NCI-H2107 treated with DMSO at 0.1 percent for 48 hours (cell line): ENCODE results near the gene ILDR1.
"Not testable (repeated sequence)": the region's sequence is repeated elsewhere in the genome, so short reads cannot be mapped to it uniquely, and the experiment has no call there.

Experiments
- DNase-seq: peaks from one replicate; lab custom pipeline; 2025; ENCODE audit not compliant: unreplicated experiment; lab: John Stamatoyannopoulos, UW

ILDR1 gene

DNA sequence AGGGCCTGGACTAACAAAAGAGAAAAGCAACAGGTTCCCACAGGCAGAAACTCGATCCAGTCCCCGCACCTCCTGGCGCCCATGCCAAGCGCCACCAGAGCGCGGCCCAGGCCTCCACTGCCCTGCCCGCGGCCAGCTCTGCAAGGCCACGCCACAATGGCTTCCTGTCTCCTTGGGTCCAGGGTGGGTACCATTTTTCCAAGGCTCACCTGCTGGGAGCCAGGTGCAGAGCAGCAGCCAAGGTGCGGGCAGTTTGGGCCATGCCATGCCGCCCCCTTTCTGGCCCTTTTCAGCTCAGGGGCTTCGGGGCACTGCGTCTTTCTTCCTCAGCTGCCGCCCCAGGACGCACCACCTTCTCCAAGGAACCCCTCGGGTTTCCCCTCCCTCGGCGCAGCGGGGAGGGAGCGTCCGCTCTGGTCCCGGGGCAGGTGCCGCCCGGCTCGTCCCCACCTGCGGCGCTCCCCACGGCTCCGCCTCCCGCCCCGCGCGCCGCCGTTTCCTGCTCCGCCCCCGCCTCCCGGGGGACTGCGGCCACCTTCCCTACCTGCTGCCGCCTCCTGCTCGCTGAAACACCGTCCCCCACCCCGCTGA, at the start of gene ILDR1:
Gene ILDR1, minus strand, starts transcription at position 437 of the 591 bp plus-strand sequence. Its CDS starts 170 bp downstream, at position 267.
- DNase-seq, result peak; percentile 87

- no peak for DNase-seq
Observed at GRCh38 chr3:122067588-122068240, 45.7 kb upstream of the ILDR1 start.

DNA sequence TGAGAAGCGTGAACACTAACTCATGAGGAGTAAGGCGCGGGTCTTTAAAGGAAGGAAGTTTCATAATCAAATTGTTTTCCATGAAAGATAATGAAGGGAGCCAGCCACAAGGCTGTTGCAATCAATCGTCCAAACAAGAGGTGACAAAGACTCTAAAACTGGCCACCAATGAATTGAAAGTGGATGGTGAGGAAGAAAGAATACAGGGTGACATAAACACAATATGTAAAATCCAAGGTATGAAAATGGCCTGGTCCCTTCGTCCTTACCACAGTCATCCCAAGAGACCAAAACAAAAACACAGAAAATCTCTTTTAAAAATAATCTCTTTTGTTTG, 45.1 kb upstream of the ILDR1 start:
- DNase-seq, result no peak

DNA sequence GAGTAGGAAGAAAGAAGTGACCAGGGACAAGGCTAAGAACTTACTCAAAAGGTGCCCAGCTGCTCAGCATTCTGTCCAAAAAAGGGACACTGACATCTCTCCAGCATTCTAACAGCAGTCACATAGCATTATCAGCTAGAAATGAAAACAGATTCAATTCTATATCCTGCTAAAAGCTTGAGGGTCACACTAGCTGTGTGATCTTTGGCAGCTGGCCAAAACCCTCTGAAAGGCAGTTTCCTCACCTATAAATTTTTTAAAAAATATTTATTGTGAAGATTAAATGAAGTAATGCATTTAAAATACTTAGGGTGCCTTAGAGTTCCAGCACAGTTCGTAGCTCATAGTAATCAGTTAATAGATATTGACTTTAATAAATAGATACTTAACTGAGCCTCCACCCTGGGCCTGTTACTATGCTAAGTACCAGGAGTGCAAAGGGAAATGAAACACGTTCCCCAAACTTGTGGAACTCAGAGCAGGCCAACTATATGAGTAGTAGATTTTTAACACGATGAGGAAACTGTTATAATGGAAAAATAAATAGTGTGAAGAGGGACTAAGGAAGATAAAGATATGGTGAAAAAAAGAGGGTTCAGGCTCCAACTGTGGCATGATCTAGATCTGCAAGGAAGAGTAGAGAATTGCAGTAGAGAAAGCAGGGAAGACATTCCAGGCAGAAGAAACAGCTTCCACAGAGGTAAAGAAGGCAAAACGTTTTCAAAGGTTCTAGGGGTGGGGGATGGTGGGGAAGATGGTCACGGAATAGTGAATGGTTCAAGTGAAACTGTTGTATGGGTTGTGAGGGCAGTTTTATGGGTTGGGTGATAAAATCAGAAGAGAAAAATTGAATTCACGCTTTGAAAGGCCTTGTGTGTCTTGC, 44.5 kb upstream of the ILDR1 start:
- no peak for DNase-seq

DNA sequence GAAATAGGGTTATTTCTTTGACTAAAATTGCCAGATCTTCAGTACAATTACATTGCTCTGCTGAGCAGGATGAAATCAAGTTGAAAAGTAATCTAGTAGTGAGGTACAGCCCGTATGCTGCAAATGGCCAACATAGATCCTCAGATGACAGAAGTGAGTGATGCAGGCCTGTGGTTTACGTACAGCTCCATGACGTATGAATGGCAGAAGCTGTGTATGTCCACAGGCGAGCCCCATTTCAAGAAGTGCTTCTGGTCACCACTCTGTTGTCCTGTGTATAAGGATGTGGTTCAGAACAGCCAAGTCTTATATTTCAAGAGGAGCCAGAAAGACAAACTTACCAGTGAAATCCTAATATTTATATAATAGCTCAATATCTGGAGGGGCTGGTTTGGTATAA, 42.3 kb upstream of the ILDR1 start:
- DNase-seq, result no peak

- DNase-seq, result no peak
Observed at GRCh38 chr3:122063908-122064307, 41.9 kb upstream of the ILDR1 start.

DNA sequence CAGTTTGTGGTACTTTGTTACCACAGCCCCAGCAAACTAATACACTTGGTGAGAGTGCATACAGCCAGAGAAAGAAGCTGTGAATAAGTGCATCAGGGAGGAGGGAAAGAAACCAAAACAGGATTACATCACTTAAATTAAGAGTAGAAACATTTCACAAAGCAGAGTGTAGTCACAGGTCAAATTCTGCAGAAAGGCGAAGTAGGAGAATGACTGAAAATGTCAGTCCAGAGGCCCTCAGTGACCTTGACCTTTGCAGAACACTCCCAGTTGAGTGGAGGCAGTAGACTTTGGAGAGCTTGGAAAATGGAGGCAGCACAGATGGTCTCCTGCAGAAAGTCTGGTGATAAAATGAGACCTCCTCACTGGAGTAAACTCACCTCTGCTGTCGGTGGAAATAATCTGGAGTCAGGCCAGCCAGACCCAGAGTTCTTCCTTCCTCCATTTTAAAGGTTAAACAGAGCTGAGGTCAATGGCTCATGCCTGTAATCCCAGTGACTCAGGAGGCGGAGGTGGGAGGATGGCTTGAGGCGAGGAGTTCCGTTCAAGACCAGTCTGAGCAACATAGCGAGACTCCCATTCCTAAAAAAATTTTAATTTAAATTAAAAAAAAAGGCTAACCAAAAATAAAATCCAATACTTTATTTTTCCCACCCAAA, 38.1 kb upstream of the ILDR1 start:
- no peak for DNase-seq

DNA sequence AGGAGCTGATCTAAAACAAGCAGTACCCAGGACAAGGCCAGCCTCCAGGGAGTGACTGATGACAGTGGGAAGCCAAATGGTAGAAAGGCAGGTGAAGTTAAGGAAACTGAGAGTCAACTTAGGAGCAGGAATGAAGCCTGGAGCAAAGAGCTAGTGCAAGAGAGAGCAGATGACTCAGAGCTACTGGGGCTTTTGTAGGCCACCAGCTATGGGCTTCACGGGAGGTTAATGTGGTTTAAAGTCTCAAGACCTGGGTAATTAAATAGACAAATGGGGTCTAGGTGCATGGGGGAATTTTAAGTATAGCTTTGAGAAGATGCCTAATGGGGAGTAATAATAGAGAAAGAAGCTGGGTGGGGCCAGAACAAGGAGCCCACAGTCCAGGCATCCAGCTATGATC, 36.2 kb upstream of the ILDR1 start:
- DNase-seq, result no peak

- DNase-seq, result no peak
Observed at GRCh38 chr3:122057671-122058070, 35.6 kb upstream of the ILDR1 start.

- DNase-seq, result no peak
Observed at GRCh38 chr3:122055215-122055614, 33.2 kb upstream of the ILDR1 start, which contains the start of gene CD86. Gene CD86, plus strand, starts transcription at chr3:122055362. Its CDS starts 128 bp downstream, at chr3:122055490.

DNA sequence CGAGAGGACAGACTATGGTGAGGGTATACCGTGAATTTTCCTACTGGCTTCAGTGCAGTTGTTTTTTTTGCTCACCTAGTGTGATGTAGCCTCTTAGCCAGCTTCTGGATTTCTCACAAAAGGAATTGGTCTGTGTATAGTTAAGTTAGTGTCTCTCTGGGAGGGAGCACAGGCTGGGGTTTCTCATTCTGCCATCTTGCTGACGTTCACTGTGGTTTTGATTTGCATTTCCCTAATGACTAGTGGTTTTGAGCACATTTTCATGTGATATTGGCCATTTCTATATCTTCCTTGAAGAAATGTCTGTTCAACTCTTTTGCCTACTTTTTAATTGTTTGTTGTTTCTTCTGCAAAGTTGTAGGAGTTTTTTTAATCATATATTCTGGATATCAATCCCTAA, 30.9 kb upstream of the ILDR1 start:
- no peak for DNase-seq

DNA sequence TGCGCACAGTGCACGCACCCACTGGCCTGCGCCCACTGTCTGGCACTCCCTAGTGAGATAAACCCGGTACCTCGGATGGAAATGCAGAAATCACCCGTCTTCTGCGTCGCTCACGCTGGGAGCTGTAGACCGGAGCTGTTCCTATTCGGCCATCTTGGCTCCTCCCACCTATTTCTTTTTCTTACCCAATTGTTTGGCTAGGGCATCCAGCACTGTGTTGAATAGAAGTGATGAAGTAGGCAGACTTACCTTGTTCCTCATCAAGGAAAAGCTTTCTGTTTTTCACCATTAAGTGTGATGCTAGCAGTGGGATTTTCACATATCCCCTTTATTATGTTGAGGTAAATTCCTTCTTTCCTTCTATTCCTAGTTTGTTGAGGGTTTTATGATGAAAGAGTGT, 25.7 kb upstream of the ILDR1 start:
- not testable (repeated sequence) for DNase-seq

DNA sequence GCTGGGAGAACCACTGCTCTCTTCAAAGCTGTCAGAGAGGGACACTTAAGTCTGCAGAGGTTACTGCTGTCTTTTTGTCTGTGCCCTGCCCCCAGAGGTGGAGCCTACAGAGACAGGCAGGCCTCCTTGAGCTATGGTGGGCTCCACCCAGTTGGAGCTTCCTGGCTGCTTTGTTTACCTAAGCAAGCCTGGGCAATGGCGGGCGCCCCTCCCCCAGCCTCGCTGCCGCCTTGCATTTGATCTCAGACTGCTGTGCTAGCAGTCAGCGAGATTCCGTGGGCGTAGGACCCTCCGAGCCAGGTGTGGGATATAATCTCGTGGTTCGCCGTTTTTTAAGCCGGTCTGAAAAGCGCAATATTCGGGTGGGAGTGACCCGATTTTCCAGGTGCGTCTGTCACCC, 25.2 kb upstream of the ILDR1 start:
- not testable (repeated sequence) for DNase-seq

DNA sequence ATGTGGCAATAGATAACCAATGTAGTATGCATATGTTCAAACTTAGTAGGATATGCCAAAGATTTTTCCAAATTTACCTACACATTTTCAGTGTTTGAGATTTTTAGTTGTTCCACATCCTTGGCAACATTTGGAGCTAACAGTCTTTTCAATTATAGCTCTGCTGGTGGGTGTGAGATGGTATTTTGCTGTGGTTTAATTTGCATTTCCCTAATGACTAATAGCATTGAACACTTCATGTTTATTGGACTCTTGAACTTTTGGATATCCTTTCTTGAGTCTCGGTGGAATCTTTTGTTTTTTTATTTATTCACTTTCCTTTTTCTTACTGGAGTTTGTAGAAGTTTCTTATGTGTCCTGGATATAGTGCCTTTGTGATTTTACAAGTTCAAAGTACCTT, 11.0 kb upstream of the ILDR1 start:
- no peak for DNase-seq

DNA sequence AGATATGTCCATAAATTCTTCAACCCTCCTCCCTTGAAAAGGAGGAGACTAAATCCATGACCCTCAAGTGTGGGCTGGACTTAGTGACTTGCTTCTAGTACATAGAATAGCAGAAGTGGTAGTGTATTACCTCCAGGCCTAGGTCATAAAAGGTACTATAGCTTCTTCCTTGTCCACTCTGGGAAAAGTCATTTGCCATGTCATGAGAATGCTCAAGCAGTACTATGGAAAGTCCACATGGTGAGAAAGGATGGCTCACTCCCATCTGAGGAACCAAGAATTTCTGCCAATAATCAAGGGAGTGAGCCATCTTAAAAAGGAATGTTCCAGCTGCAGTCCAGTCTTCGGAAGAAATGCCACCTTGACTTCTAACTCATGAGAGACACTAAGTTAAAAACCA, 10.5 kb upstream of the ILDR1 start:
- DNase-seq, result no peak

DNA sequence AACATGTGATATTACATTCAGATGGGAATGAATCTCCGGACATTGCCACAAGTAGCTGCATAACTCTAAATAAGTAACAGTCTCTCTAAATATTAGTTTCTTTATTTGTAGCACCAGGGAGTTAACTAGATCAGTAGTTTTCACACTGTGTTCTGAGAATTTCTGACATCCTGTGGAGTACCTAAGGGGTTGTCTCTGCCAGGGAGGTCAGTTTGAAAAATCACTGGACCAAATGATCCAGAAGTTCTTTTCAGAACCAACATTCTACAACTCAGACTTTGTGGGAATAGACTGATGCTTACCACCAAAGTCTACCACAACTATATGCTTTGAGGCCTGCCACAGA, 9.0 kb upstream of the ILDR1 start:
- no peak for DNase-seq

GRCh38 chr3:122030381-122031122, 8.5 kb upstream of the ILDR1 start:
- no peak for DNase-seq

- no peak for DNase-seq
Observed at GRCh38 chr3:122025296-122025695, 3.2 kb upstream of the ILDR1 start.

GRCh38 chr3:122024800-122025199, 2.8 kb upstream of the ILDR1 start:
- no peak for DNase-seq

DNA sequence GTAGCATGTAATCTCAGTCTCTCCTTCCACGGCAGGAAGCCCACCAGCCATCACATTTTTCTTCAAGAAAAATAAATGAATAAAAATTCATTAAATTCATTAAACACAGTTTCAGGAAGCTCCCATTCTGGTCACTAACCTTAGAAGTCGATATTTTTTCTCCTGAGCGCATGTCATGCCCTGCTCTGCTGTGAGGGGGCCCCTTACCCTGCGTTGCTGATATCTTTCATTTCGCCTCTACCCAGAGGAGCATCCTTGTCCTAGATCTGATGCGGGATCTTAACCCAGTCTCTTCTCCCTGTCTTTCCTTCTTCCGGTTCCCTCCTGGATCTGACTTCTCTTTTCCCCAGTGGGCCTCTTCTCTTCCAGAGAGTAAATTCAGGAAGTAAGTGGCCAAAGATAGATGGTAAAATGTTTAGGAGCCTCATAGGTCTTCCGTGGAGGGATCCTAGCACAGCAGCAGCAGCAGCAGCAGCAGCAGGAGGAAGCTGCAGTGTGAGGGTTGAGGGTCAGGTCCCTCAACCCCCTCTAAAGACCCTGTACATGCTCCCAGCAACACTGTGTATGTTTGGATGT, 1.4 kb upstream of the ILDR1 start:
- no peak for DNase-seq

- no peak for DNase-seq
Observed at GRCh38 chr3:122021037-122021436, 1.0 kb downstream of the ILDR1 start.
